ENCODE data around the gene MOK. TPM values are rescaled to one million over a fixed set of nuclear protein-coding genes. Genes with fewer than 3 reads are reported as not detected.

MOK gene
- total and polyA plus RNA-seq, 2 of the 4 experiments (the other 2 are of a cell fraction), result 16.8 to 48.5 TPM

GRCh38 chr14:102238131-102238530 is 66.8 kb downstream of the MOK start:
- Histone ChIP-seq H3K27ac (ENCODE audit: insufficient read depth, low read length) (no peak overlapping the region), H2BK5ac (ENCODE audit: low read depth, low read length, poor library complexity, severe bottlenecking) (peak overlapping the region; percentile 44)

More at GRCh38 chr14:102238131-102238530, 66.8 kb downstream of the MOK start:
- Histone ChIP-seq H3K56ac (ENCODE audit: extremely low read depth, insufficient read depth, low read length) (no peak overlapping the region), H4K5ac (ENCODE audit: low read depth, low read length) (no peak overlapping the region; the same call in 1 of the 2 replicates), H3K14ac (replicated peaks; ENCODE audit: low read depth, low read length) (no peak overlapping the region), H3K4me1 (ENCODE audit: control insufficient read depth, insufficient read depth, low read length) (peaks cover 4% of the 10 kb centered on the region), H3K27me3 (ENCODE audit: control insufficient read depth, insufficient read depth, low read length) (no peaks in the 10 kb centered on the region), H3K18ac (ENCODE audit: low read depth, low read length) (peak overlapping the region; percentile 46; the same call in 1 of the 2 replicates), H3K36me3 (ENCODE audit: control insufficient read depth, insufficient read depth, low read length) (no peaks in the 10 kb centered on the region), H4K8ac (ENCODE audit: low read depth in 2 of 2, low read length in 2 of 2) (0 out of 4 replicates have a peak overlapping the region, but pooled peaks of 1 of the 2 experiments have one; percentile 30), H3K79me1 (ENCODE audit: low read depth in 1 of 2, low read length in 2 of 2) (peaks cover 0 to 3% of the 10 kb centered on the region in 2 experiments; a peak in 1 of 4 replicates), H3K9me1 (ENCODE audit: insufficient read depth, low read length) (no peaks in the 10 kb centered on the region), H4K91ac (ENCODE audit: insufficient read depth, low read depth, low read length) (no peak overlapping the region), H3K4ac (ENCODE audit: low read depth, low read length) (no peak overlapping the region; the same call in 1 of the 2 replicates), H2BK20ac (ENCODE audit: low read depth, low read length) (no peak overlapping the region), H3K23ac (ENCODE audit: low read depth, low read length) (no peak overlapping the region), H3K4me3 (ENCODE audit: insufficient read depth, low read depth, low read length) (no peak overlapping the region; the same call in 1 of the 2 replicates), H2BK15ac (ENCODE audit: low read depth, low read length) (0 out of 3 replicates have a peak overlapping the region, but pooled peaks have one; percentile 14), H3K9ac (ENCODE audit: low read depth, low read length) (no peak overlapping the region), H3K9me3 (ENCODE audit: control insufficient read depth, insufficient read depth, low read length) (no peaks in the 10 kb centered on the region), H2AK5ac (ENCODE audit: low read depth, low read length) (no peak overlapping the region), H2AK9ac (replicated peaks; ENCODE audit: low read depth, low read length, poor library complexity) (no peak overlapping the region), H2AFZ (replicated peaks; ENCODE audit: low read length, poor library complexity) (no peak overlapping the region), H3K4me2 (ENCODE audit: low read depth, low read length) (no peak overlapping the region; the same call in 1 of the 2 replicates), H2BK120ac (ENCODE audit: low read depth, low read length) (no peak overlapping the region), H4K20me1 (ENCODE audit: insufficient read depth, low read length) (no peaks in the 10 kb centered on the region)
- DNase-seq (peak; percentile 40), ATAC-seq (ENCODE audit: low read depth) (no peak)
- TF ChIP-seq RCOR1 (IDR thresholded peaks at IDR 0.05; ENCODE audit: insufficient replicate concordance, low read length) (no peak), MAZ (IDR thresholded peaks at IDR 0.05; ENCODE audit: borderline replicate concordance, low read depth, low read length) (no peak), FOS (IDR thresholded peaks at IDR 0.05; ENCODE audit: low read depth, low read length) (no peak), USF2 (IDR thresholded peaks at IDR 0.05; ENCODE audit: low read depth, low read length) (no peak), ELK1 (IDR thresholded peaks at IDR 0.05; ENCODE audit: borderline replicate concordance, low read depth, low read length) (no peak), BHLHE40 (IDR thresholded peaks at IDR 0.05; ENCODE audit: low read depth, low read length) (no peak), MXI1 (IDR thresholded peaks at IDR 0.05; ENCODE audit: borderline replicate concordance, low read depth, low read length) (no peak)
- CTCF ChIA-PET, result no interaction called here
- dilution Hi-C loops (cut with HindIII; ENCODE audit: low sequenced_read_pairs, unreplicated experiment) (no loop called here), in situ Hi-C loops (cut with MboI; ENCODE audit: low sequenced_read_pairs) (loop anchor here (5.0 kb wide), 1 partner anchor 74 kb away; no protein-coding TSS in a partner anchor), intact Hi-C loops (cut with micrococcal nuclease) (no loop called here)
- 82% methylated on average over 2 of the region's 4 CpGs; no CpG with 5 or more reads in 1 of the 2 experiments for WGBS, 2 experiments (ENCODE audit: extremely low coverage in 2 of 2, insufficient read length in 1 of 2)
- POLR2A ChIA-PET (ENCODE audit: unreplicated experiment), result no interaction called here
- BruUV-seq (replicated peaks), result no TSS peak
